ENCODE data around the gene E4F1. TPM values are rescaled to one million over a fixed set of nuclear protein-coding genes. Genes with fewer than 3 reads are reported as not detected.

Gene E4F1
- total and polyA plus RNA-seq, 9 of the 15 experiments (the other 6 are each of a cell fraction or from before 2014, with no cell fraction given): 0.48 to 94.9 (median 20.4) TPM

DNA sequence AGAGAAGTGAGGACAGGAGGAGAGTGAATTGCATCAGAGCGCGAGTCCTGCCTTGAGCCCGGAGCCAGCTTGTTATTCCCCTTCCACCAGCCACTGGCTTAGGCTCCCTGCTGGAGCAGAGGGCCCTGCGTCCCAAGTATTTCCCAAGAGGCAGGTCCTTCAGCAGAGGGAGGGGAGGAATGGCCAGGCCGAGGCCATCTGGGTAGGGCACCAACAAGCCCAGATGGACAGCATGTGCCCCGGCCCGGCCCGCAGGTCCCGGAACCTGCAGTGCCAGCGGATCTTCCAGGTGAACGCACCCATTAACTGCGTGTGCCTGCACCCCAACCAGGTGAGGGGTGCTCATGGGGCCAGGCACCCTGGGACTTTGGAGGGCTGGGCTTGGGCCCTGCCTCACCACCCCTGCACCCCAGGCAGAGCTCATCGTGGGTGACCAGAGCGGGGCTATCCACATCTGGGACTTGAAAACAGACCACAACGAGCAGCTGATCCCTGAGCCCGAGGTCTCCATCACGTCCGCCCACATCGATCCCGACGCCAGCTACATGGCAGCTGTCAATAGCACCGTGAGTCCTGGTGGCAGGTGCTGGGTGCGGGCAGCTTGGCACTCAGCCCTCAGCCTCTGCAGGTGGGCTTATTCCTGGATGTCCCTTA is 16.5 kb upstream of the E4F1 start:
- Histone ChIP-seq H4K20me1 (replicated peaks; ENCODE audit: control insufficient read depth, insufficient read depth, low read length) (peaks cover 8% of the 10 kb centered on the region), H3K4me3 (peak overlapping the region; percentile 84), H3K4me1 (replicated peaks in 1 of 2; ENCODE audit: control insufficient read depth in 2 of 2, insufficient read depth in 2 of 2, low read length in 2 of 2) (peaks cover 22 to 77% of the 10 kb centered on the region in 2 experiments), H3K36me3 (ENCODE audit: control insufficient read depth, insufficient read depth, low read length) (peaks cover 42% of the 10 kb centered on the region; the same call in 1 of the 3 replicates), H3K4me2 (ENCODE audit: insufficient read depth, low read length) (peak overlapping the region; percentile 92), H3K27ac (ENCODE audit: extremely low read depth, low read depth, low read length) (no peak overlapping the region; the same call in 2 of the 3 replicates), H3K9me3 (replicated peaks; ENCODE audit: control insufficient read depth, insufficient read depth, low read depth, low read length) (no peaks in the 10 kb centered on the region), H3K79me2 (ENCODE audit: control insufficient read depth, insufficient read depth, low read length) (peaks cover 47% of the 10 kb centered on the region), H3K9me1 (ENCODE audit: control insufficient read depth, insufficient read depth, low read length) (no peaks in the 10 kb centered on the region), H2AFZ (ENCODE audit: low read depth, low read length) (no peak overlapping the region), H3K27me3 (ENCODE audit: control insufficient read depth in 2 of 2, insufficient read depth in 2 of 2, low read length in 2 of 2) (no peaks in the 10 kb centered on the region), H3K9ac (ENCODE audit: insufficient read depth in 1 of 2, low read depth in 2 of 2, low read length in 2 of 2) (peak overlapping the region; percentile 92 to 96; a peak in 3 of 4 replicates)
- no TSS peak for BruUV-seq (replicated peaks)
- ChIA-PET CTCF (ENCODE audit: low intra/inter-chr PET ratio) (no interaction called here), POLR2A (interaction anchor here (0.9 to 1.4 kb wide), 5 partner anchors 7 to 51 kb away, joined by 4 to 7 read pairs (median 6); partner anchors contain the start of genes ECI1, PGP and TRAF7)
- intact Hi-C loops (cut with micrococcal nuclease): no loop called here
- DNase-seq (ENCODE audit: extremely low read depth in 1 of 4, low spot score in 3 of 4) (no peak), FAIRE-seq (no peak), ATAC-seq (no peak)
- WGBS (ENCODE audit: insufficient coverage, low coverage, missing lambda C conversion rate): 92% methylated on average over 15 of the region's 23 CpGs
- in situ Hi-C loops (cut with MboI): no loop called here
- TF ChIP-seq RBFOX2 (IDR thresholded peaks at IDR 0.05; ENCODE audit: low read depth, low read length) (peak; percentile 65), FOXJ2 (tag; IDR thresholded peaks at IDR 0.05) (no peak), MED1 (CRISPR knock-in tag; IDR thresholded peaks at IDR 0.05; ENCODE audit: borderline replicate concordance) (no peak), POLR2G (IDR thresholded peaks at IDR 0.05; ENCODE audit: low read depth, low read length) (peak; percentile 62), RBM15 (IDR thresholded peaks at IDR 0.05; ENCODE audit: insufficient read depth, low read length) (no peak), ZNF253 (CRISPR knock-in tag; conservative IDR thresholded peaks at IDR 0.05) (no peak), HDAC1 (IDR thresholded peaks at IDR 0.05) (no peak), EGR1 (conservative IDR thresholded peaks at IDR 0.05) (no peak), NRF1 (conservative IDR thresholded peaks at IDR 0.05 in 1 of 2, IDR thresholded peaks at IDR 0.05 in 1 of 2) (no peak), MYNN (IDR thresholded peaks at IDR 0.05) (no peak), MYNN (CRISPR knock-in tag; IDR thresholded peaks at IDR 0.05) (no peak), GTF2E2 (tag; IDR thresholded peaks at IDR 0.05) (no peak), CEBPG (CRISPR knock-in tag; IDR thresholded peaks at IDR 0.05) (peak; percentile 61; the same call in 1 of the 2 replicates), CEBPG (tag; conservative IDR thresholded peaks at IDR 0.05 in 1 of 2, IDR thresholded peaks at IDR 0.05 in 1 of 2) (no peak), SMAD1 (IDR thresholded peaks at IDR 0.05; ENCODE audit: low read depth, low read length, partially characterized antibody) (no peak), PYGO2 (tag; IDR thresholded peaks at IDR 0.05) (no peak), SMAD4 (CRISPR knock-in tag; conservative IDR thresholded peaks at IDR 0.05) (0 out of 2 replicates have a peak, but pooled peaks have one; percentile 16), ZFX (CRISPR knock-in tag; IDR thresholded peaks at IDR 0.05) (no peak), MCM7 (IDR thresholded peaks at IDR 0.05) (no peak), JUN (IDR thresholded peaks at IDR 0.05; ENCODE audit: borderline replicate concordance, low read depth, low read length) (no peak), JUN (CRISPR knock-in tag; IDR thresholded peaks at IDR 0.05; ENCODE audit: borderline replicate concordance) (no peak)
- TF ChIP-seq, protein P1, sequence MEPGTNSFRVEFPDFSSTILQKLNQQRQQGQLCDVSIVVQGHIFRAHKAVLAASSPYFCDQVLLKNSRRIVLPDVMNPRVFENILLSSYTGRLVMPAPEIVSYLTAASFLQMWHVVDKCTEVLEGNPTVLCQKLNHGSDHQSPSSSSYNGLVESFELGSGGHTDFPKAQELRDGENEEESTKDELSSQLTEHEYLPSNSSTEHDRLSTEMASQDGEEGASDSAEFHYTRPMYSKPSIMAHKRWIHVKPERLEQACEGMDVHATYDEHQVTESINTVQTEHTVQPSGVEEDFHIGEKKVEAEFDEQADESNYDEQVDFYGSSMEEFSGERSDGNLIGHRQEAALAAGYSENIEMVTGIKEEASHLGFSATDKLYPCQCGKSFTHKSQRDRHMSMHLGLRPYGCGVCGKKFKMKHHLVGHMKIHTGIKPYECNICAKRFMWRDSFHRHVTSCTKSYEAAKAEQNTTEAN (CRISPR knock-in tag; IDR thresholded peaks at IDR 0.05): no peak
- TF ChIP-seq, protein P2, sequence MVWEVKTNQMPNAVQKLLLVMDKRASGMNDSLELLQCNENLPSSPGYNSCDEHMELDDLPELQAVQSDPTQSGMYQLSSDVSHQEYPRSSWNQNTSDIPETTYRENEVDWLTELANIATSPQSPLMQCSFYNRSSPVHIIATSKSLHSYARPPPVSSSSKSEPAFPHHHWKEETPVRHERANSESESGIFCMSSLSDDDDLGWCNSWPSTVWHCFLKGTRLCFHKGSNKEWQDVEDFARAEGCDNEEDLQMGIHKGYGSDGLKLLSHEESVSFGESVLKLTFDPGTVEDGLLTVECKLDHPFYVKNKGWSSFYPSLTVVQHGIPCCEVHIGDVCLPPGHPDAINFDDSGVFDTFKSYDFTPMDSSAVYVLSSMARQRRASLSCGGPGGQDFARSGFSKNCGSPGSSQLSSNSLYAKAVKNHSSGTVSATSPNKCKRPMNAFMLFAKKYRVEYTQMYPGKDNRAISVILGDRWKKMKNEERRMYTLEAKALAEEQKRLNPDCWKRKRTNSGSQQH (CRISPR knock-in tag; IDR thresholded peaks at IDR 0.05): no peak

Data from K562 (cell line).